ENCODE data around the gene OR6S1. TPM values are rescaled to one million over a fixed set of nuclear protein-coding genes. Genes with fewer than 3 reads are reported as not detected.
A peak's percentile ranks its signal among the peaks of the same experiment; 100 is the strongest.

The OR6S1 gene
- total and polyA plus RNA-seq, 2 experiments from 2014 or later, result not detected

DNA sequence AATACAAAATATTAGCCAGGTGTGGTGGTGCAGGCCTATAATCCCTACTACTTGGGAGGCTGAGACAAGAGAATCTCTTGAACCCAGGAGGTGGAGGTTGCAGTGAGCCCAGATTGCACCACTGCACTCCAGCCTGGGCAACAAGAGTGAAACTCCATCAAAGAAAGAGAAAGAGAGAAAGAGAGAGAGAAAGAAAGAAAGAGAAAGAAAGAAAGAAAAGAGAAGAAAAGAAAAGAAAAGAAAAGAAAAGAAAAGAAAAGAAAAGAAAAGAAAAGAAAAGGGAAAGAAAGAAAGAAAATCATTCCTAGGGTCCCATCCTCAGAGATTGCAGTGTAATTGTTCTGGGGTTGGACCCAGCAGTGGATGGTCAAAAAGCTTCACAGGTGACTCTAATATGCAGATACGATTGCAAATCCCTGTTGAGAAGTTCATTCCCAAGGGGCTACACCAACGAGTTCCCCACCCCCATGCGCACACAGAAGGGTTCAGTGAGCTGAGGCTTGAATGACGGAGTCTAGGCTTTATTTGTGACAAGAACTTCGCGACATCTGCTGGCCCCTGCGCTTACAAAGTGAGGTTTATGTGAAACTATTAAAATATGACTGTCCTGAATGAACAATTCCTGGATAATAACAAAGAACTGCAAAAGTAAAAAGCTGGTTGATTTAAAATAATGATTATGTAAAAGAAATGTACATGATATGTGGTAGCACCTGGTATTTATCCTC is 32.9 kb downstream of the OR6S1 start:
- Mint-ChIP-seq H3K4me1 (peaks cover 11% of the 10 kb centered on the region), H3K27me3 (ENCODE audit: insufficient read depth, low read depth, poor library complexity) (no peaks in the 10 kb centered on the region), H3K27ac (no peak overlapping the region), H3K9me3 (no peaks in the 10 kb centered on the region), H3K4me3 (no peak overlapping the region), H3K36me3 (ENCODE audit: low read depth) (no peaks in the 10 kb centered on the region)
- peak overlapping the region; percentile 38 for H3K4me3 ChIP-seq
- no peaks in the 10 kb centered on the region for H3K79me2 ChIP-seq (replicated peaks; ENCODE audit: insufficient read depth)
- H3K36me3 ChIP-seq (ENCODE audit: insufficient read depth), result no peaks in the 10 kb centered on the region
- DNase-seq (ENCODE audit: low spot score), result peak; percentile 41
- peaks cover 26% of the 10 kb centered on the region for H3K4me1 ChIP-seq (ENCODE audit: insufficient read depth)
- TF ChIP-seq CREB1 (CRISPR knock-in tag; IDR thresholded peaks at IDR 0.05; ENCODE audit: low read depth), result no peak
- TF ChIP-seq CTCF (conservative IDR thresholded peaks at IDR 0.05; ENCODE audit: low read depth in 2 of 2), result peak in 1 of 2 experiments; percentile 26; a peak in 1 of 4 replicates
- H3K27me3 ChIP-seq (ENCODE audit: insufficient read depth), result peaks cover 11% of the 10 kb centered on the region; the same call in 1 of the 2 replicates
- H4K20me1 ChIP-seq (replicated peaks; ENCODE audit: insufficient read depth), result no peaks in the 10 kb centered on the region
- H3K27ac ChIP-seq (ENCODE audit: low read depth), result no peak overlapping the region
- H3K4me2 ChIP-seq, result peak overlapping the region; percentile 52
- H3F3A ChIP-seq (replicated peaks; ENCODE audit: low read depth), result no peaks in the 10 kb centered on the region; the same call in 1 of the 2 replicates
- H3K9me2 ChIP-seq (ENCODE audit: insufficient read depth), result peaks cover 6% of the 10 kb centered on the region; the same call in 1 of the 2 replicates
- H2AFZ ChIP-seq, result no peak overlapping the region
- ATAC-seq, result no peak

- H3K4me1 Mint-ChIP-seq, result peaks cover 11% of the 10 kb centered on the region
- H3K9me3 Mint-ChIP-seq, result no peaks in the 10 kb centered on the region
- no peaks in the 10 kb centered on the region for H3K27me3 Mint-ChIP-seq (ENCODE audit: insufficient read depth, low read depth, poor library complexity)
- Histone ChIP-seq H2AFZ (peak overlapping the region; percentile 25; the same call in 1 of the 2 replicates), H3K9me2 (ENCODE audit: insufficient read depth) (peaks cover 6% of the 10 kb centered on the region; the same call in 1 of the 2 replicates), H3K4me1 (ENCODE audit: insufficient read depth) (peaks cover 22% of the 10 kb centered on the region), H3K4me2 (no peak overlapping the region), H3F3A (replicated peaks; ENCODE audit: low read depth) (no peaks in the 10 kb centered on the region; the same call in 1 of the 2 replicates), H3K36me3 (ENCODE audit: insufficient read depth) (no peaks in the 10 kb centered on the region), H4K20me1 (replicated peaks; ENCODE audit: insufficient read depth) (no peaks in the 10 kb centered on the region), H3K27me3 (ENCODE audit: insufficient read depth) (peaks cover 11% of the 10 kb centered on the region; the same call in 1 of the 2 replicates), H3K79me2 (replicated peaks; ENCODE audit: insufficient read depth) (no peaks in the 10 kb centered on the region), H3K4me3 (no peak overlapping the region), H3K27ac (ENCODE audit: low read depth) (no peak overlapping the region)
- H3K36me3 Mint-ChIP-seq (ENCODE audit: low read depth), result no peaks in the 10 kb centered on the region
- TF ChIP-seq CTCF (conservative IDR thresholded peaks at IDR 0.05; ENCODE audit: low read depth in 2 of 2), result no peak
- no peak for TF ChIP-seq EZH2 (IDR thresholded peaks at IDR 0.05; ENCODE audit: low read depth, unreplicated experiment)
- TF ChIP-seq ZNF462 (CRISPR knock-in tag; IDR thresholded peaks at IDR 0.05), result no peak
- no peak for TF ChIP-seq NANOG (IDR thresholded peaks at IDR 0.05; ENCODE audit: borderline replicate concordance)
- TF ChIP-seq, protein P1, sequence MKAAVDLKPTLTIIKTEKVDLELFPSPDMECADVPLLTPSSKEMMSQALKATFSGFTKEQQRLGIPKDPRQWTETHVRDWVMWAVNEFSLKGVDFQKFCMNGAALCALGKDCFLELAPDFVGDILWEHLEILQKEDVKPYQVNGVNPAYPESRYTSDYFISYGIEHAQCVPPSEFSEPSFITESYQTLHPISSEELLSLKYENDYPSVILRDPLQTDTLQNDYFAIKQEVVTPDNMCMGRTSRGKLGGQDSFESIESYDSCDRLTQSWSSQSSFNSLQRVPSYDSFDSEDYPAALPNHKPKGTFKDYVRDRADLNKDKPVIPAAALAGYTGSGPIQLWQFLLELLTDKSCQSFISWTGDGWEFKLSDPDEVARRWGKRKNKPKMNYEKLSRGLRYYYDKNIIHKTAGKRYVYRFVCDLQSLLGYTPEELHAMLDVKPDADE (IDR thresholded peaks at IDR 0.05), result no peak
- no peak for TF ChIP-seq POLR2AphosphoS5 (IDR thresholded peaks at IDR 0.05; ENCODE audit: low read depth)
- no peak for TF ChIP-seq JUNB (IDR thresholded peaks at IDR 0.05; ENCODE audit: unreplicated experiment)
- no peak for TF ChIP-seq ZNF114 (CRISPR knock-in tag; IDR thresholded peaks at IDR 0.05)
- H3K27ac Mint-ChIP-seq, result no peak overlapping the region
- DNase-seq (ENCODE audit: low spot score) (no peak), ATAC-seq (no peak)
- no peak overlapping the region for H3K4me3 Mint-ChIP-seq
Measured at GRCh38 chr14:20607617-20608016, 33.9 kb downstream of the OR6S1 start.
